ENCODE data around the gene CHRFAM7A.
"Not testable (repeated sequence)": the region's sequence is repeated elsewhere in the genome, so short reads cannot be mapped to it uniquely, and the experiment has no call there.

DNA sequence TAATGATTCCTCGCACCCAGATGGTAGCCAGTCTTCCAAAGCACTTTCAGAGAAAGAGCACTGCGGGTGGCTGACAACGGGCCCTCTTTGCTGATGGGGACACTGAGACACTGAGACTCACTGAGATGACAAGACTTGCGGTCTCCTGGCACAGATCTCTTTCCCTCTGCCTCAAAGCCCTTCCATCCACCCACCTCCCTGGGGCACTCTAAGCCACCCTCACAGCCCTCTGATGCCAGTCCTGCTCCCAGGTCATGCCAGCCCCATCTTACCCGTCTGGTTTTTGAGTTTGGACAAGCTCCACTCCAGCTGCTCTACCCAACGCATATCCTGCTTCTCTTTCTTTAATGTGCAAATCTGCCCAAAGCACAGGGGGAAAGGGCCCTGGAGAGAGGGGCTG, 14.3 kb upstream of the CHRFAM7A start:
- TF ChIP-seq, protein P1, sequence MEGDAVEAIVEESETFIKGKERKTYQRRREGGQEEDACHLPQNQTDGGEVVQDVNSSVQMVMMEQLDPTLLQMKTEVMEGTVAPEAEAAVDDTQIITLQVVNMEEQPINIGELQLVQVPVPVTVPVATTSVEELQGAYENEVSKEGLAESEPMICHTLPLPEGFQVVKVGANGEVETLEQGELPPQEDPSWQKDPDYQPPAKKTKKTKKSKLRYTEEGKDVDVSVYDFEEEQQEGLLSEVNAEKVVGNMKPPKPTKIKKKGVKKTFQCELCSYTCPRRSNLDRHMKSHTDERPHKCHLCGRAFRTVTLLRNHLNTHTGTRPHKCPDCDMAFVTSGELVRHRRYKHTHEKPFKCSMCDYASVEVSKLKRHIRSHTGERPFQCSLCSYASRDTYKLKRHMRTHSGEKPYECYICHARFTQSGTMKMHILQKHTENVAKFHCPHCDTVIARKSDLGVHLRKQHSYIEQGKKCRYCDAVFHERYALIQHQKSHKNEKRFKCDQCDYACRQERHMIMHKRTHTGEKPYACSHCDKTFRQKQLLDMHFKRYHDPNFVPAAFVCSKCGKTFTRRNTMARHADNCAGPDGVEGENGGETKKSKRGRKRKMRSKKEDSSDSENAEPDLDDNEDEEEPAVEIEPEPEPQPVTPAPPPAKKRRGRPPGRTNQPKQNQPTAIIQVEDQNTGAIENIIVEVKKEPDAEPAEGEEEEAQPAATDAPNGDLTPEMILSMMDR (IDR thresholded peaks at IDR 0.05) = not testable (repeated sequence)
- TF ChIP-seq, protein P2, sequence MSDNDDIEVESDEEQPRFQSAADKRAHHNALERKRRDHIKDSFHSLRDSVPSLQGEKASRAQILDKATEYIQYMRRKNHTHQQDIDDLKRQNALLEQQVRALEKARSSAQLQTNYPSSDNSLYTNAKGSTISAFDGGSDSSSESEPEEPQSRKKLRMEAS (IDR thresholded peaks at IDR 0.05; ENCODE audit: low read depth) = not testable (repeated sequence)
